ENCODE measurements around the gene ENOX1. TPM values are rescaled to one million over a fixed set of nuclear protein-coding genes. Genes with fewer than 3 reads are reported as not detected.
"Not testable (repeated sequence)": the region's sequence is repeated elsewhere in the genome, so short reads cannot be mapped to it uniquely, and the experiment has no call there.

ENOX1 gene
- total RNA-seq, 3 donors from 2014 or later (not counting 1 experiment from before 2014, with no cell fraction given): not detected

DNA sequence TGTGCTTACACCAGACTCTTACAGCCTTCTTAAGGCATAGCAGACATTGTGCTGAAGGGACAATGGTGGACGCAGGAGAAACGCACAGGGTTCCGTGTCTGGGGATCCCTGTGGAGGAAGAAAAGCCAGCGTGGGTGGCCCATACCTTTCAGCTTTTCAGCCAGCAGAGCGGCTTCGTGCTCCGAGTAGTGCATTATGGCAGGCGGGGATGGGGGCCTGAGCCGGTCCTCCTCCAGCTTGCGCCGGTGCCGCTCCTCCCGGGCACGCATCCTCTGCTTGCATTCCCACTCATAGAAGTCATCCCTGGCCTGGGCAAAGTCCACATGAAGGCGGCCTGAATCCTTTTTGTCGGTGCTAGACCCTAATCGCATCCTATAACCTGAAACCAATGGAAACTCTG, 431.0 kb downstream of the ENOX1 start:
- no peaks in the 10 kb centered on the region for H3K9me3 Mint-ChIP-seq

GRCh38 chr13:43354153-43354945, 432.4 kb downstream of the ENOX1 start:
- H3K27ac ChIP-seq (ENCODE audit: low read length): no peak overlapping the region
- TF ChIP-seq, protein P1, sequence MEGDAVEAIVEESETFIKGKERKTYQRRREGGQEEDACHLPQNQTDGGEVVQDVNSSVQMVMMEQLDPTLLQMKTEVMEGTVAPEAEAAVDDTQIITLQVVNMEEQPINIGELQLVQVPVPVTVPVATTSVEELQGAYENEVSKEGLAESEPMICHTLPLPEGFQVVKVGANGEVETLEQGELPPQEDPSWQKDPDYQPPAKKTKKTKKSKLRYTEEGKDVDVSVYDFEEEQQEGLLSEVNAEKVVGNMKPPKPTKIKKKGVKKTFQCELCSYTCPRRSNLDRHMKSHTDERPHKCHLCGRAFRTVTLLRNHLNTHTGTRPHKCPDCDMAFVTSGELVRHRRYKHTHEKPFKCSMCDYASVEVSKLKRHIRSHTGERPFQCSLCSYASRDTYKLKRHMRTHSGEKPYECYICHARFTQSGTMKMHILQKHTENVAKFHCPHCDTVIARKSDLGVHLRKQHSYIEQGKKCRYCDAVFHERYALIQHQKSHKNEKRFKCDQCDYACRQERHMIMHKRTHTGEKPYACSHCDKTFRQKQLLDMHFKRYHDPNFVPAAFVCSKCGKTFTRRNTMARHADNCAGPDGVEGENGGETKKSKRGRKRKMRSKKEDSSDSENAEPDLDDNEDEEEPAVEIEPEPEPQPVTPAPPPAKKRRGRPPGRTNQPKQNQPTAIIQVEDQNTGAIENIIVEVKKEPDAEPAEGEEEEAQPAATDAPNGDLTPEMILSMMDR (IDR thresholded peaks at IDR 0.05): no peak
- WGBS (ENCODE audit: insufficient coverage): 100% methylated on average over 2 of the region's 3 CpGs
- H3K27ac Mint-ChIP-seq: no peak overlapping the region
- no peak overlapping the region for H3K4me3 Mint-ChIP-seq
- DNase-seq (no peak), ATAC-seq (no peak)
- no peaks in the 10 kb centered on the region for H3K36me3 Mint-ChIP-seq
- no peak overlapping the region for H3K4me3 ChIP-seq (ENCODE audit: low read length)
- H3K9me3 Mint-ChIP-seq: no peaks in the 10 kb centered on the region
- H3K4me1 Mint-ChIP-seq: peaks cover 0 to 4% of the 10 kb centered on the region in 2 donors
- H3K9me3 ChIP-seq (ENCODE audit: control insufficient read depth, insufficient read depth, low read length): no peaks in the 10 kb centered on the region
- H3K27me3 ChIP-seq (ENCODE audit: control insufficient read depth, insufficient read depth, low read length): no peaks in the 10 kb centered on the region
- H3K36me3 ChIP-seq (ENCODE audit: control insufficient read depth, insufficient read depth, low read length): no peaks in the 10 kb centered on the region
- H3K4me1 ChIP-seq (ENCODE audit: control insufficient read depth, insufficient read depth, low read length): peaks cover 5% of the 10 kb centered on the region
- intact Hi-C loops (cut with micrococcal nuclease): no loop called here
- peaks cover 0 to 2% of the 10 kb centered on the region in 2 donors for H3K27me3 Mint-ChIP-seq (ENCODE audit: low read depth in 2 of 2)

More for the DNA sequence above, 431.0 kb downstream of the ENOX1 start:
- Histone ChIP-seq H3K4me1 (ENCODE audit: control insufficient read depth, insufficient read depth, low read length) (peaks cover 5% of the 10 kb centered on the region), H3K4me3 (ENCODE audit: low read length) (no peak overlapping the region), H3K27ac (ENCODE audit: low read length) (no peak overlapping the region), H3K9me3 (ENCODE audit: control insufficient read depth, insufficient read depth, low read length) (no peaks in the 10 kb centered on the region), H3K36me3 (ENCODE audit: control insufficient read depth, insufficient read depth, low read length) (no peaks in the 10 kb centered on the region), H3K27me3 (ENCODE audit: control insufficient read depth, insufficient read depth, low read length) (no peaks in the 10 kb centered on the region)
- Mint-ChIP-seq H3K4me1 (peaks cover 0 to 4% of the 10 kb centered on the region in 2 donors), H3K36me3 (no peaks in the 10 kb centered on the region), H3K27ac (no peak overlapping the region), H3K27me3 (ENCODE audit: low read depth in 2 of 2) (peaks cover 0 to 2% of the 10 kb centered on the region in 2 donors), H3K4me3 (no peak overlapping the region)
- DNase-seq (no peak), ATAC-seq (no peak)
- TF ChIP-seq, protein P1 (IDR thresholded peaks at IDR 0.05): no peak
- intact Hi-C loops (cut with micrococcal nuclease): no loop called here
- WGBS (ENCODE audit: insufficient coverage): 95% methylated on average over 17 of the region's 17 CpGs

GRCh38 chr13:43353631-43354030, 433.1 kb downstream of the ENOX1 start:
- no peaks in the 10 kb centered on the region for H3K27me3 ChIP-seq (ENCODE audit: control insufficient read depth, insufficient read depth, low read length)
- peaks cover 5% of the 10 kb centered on the region for H3K4me1 ChIP-seq (ENCODE audit: control insufficient read depth, insufficient read depth, low read length)
- H3K27ac Mint-ChIP-seq: no peak overlapping the region
- peaks cover 0 to 4% of the 10 kb centered on the region in 2 donors for H3K4me1 Mint-ChIP-seq
- no peaks in the 10 kb centered on the region for H3K9me3 Mint-ChIP-seq
- H3K36me3 ChIP-seq (ENCODE audit: control insufficient read depth, insufficient read depth, low read length): no peaks in the 10 kb centered on the region
- peaks cover 2 to 3% of the 10 kb centered on the region in 2 donors for H3K27me3 Mint-ChIP-seq (ENCODE audit: low read depth in 2 of 2)
- no peaks in the 10 kb centered on the region for H3K9me3 ChIP-seq (ENCODE audit: control insufficient read depth, insufficient read depth, low read length)
- WGBS (ENCODE audit: insufficient coverage): 98% methylated on average over 3 of the region's 4 CpGs
- intact Hi-C loops (cut with micrococcal nuclease): no loop called here
- no peak overlapping the region for H3K4me3 Mint-ChIP-seq
- H3K4me3 ChIP-seq (ENCODE audit: low read length): no peak overlapping the region
- H3K36me3 Mint-ChIP-seq: no peaks in the 10 kb centered on the region
- no peak overlapping the region for H3K27ac ChIP-seq (ENCODE audit: low read length)
- DNase-seq (no peak), ATAC-seq (no peak)
- TF ChIP-seq, protein P1 (IDR thresholded peaks at IDR 0.05): no peak

GRCh38 chr13:43351612-43352011, 435.2 kb downstream of the ENOX1 start:
- H3K9me3 Mint-ChIP-seq; H3K27ac ChIP-seq (ENCODE audit: low read length); intact Hi-C loops (cut with micrococcal nuclease); H3K36me3 ChIP-seq (ENCODE audit: control insufficient read depth, insufficient read depth, low read length); H3K4me3 Mint-ChIP-seq; H3K4me1 Mint-ChIP-seq; H3K4me1 ChIP-seq (ENCODE audit: control insufficient read depth, insufficient read depth, low read length); H3K27ac Mint-ChIP-seq; H3K36me3 Mint-ChIP-seq; ATAC-seq; H3K27me3 ChIP-seq (ENCODE audit: control insufficient read depth, insufficient read depth, low read length); H3K4me3 ChIP-seq (ENCODE audit: low read length); H3K9me3 ChIP-seq (ENCODE audit: control insufficient read depth, insufficient read depth, low read length); DNase-seq: not testable (repeated sequence)
- H3K27me3 Mint-ChIP-seq (ENCODE audit: low read depth in 2 of 2): peaks cover 9 to 20% of the 10 kb centered on the region in 2 donors
- WGBS (ENCODE audit: insufficient coverage): no CpG with 5 or more reads among the region's 3 CpGs
